ACHN (cell line): Measurements from ENCODE around the gene LILRB5.
"Not testable (repeated sequence)": the region's sequence is repeated elsewhere in the genome, so short reads cannot be mapped to it uniquely, and the experiment has no call there.

Experiments
- DNase-seq: peaks from one replicate; pipeline ENCODE4 v3.0.0-alpha.2; 2015
- in situ Hi-C: cut with HindIII; loops from 2 replicates; pipeline ENCODE4 v1.10.0; 2017; ENCODE audit warnings: low sequenced_read_pairs, low pct_ligation_motif_present, low pct_unique_long_range_greater_than_20kb

Gene LILRB5

GRCh38 chr19:54257116-54257480, at the start of gene LILRB5:
LILRB5 (minus strand) TSS chr19:54257273; CDS start chr19:54257193, 80 bp downstream.
- DNase-seq: no peak
- in situ Hi-C loops: no loop called here

- in situ Hi-C loops: no loop called here
- no peak for DNase-seq
Observed at GRCh38 chr19:54305141-54305540, 48.1 kb upstream of the LILRB5 start.

GRCh38 chr19:54302257-54302656, 45.2 kb upstream of the LILRB5 start:
- in situ Hi-C loops: no loop called here

GRCh38 chr19:54299515-54299914, 42.4 kb upstream of the LILRB5 start:
- DNase-seq: no peak
- in situ Hi-C loops: no loop called here

More at GRCh38 chr19:54302257-54302656, 45.2 kb upstream of the LILRB5 start:
- DNase-seq: no peak

- no peak for DNase-seq
- in situ Hi-C loops: no loop called here
Observed at GRCh38 chr19:54299126-54299498, 42.0 kb upstream of the LILRB5 start.

GRCh38 chr19:54298357-54299125, 41.5 kb upstream of the LILRB5 start:
- in situ Hi-C loops: no loop called here

GRCh38 chr19:54297759-54298305, 40.8 kb upstream of the LILRB5 start:
- in situ Hi-C loops: no loop called here
- DNase-seq: no peak

More at GRCh38 chr19:54298357-54299125, 41.5 kb upstream of the LILRB5 start:
- no peak for DNase-seq

- in situ Hi-C loops: no loop called here
- DNase-seq: no peak
Observed at GRCh38 chr19:54294539-54294938, 37.5 kb upstream of the LILRB5 start.

GRCh38 chr19:54289160-54289559, 32.1 kb upstream of the LILRB5 start:
- DNase-seq, in situ Hi-C loops: not testable (repeated sequence)

- in situ Hi-C loops: no loop called here
- DNase-seq: no peak
Observed at GRCh38 chr19:54287456-54287855, 30.4 kb upstream of the LILRB5 start.

- DNase-seq, in situ Hi-C loops: not testable (repeated sequence)
Observed at GRCh38 chr19:54286283-54286682, 29.2 kb upstream of the LILRB5 start.

GRCh38 chr19:54285427-54286056, 28.5 kb upstream of the LILRB5 start:
- in situ Hi-C loops, DNase-seq: not testable (repeated sequence)

- DNase-seq: no peak
- in situ Hi-C loops: no loop called here
Observed at GRCh38 chr19:54282686-54283470, 25.8 kb upstream of the LILRB5 start.

GRCh38 chr19:54281729-54282075, 24.6 kb upstream of the LILRB5 start:
- in situ Hi-C loops, DNase-seq: not testable (repeated sequence)

- in situ Hi-C loops: no loop called here
- DNase-seq: no peak
Observed at GRCh38 chr19:54281007-54281728, 24.1 kb upstream of the LILRB5 start, which contains the start of gene LILRB2. LILRB2 (minus strand) TSS chr19:54281110; CDS start chr19:54280496, 614 bp downstream.

- in situ Hi-C loops, DNase-seq: not testable (repeated sequence)
Observed at GRCh38 chr19:54280441-54280840, 23.4 kb upstream of the LILRB5 start.

- in situ Hi-C loops: not testable (repeated sequence)
Observed at GRCh38 chr19:54280025-54280424, 23.0 kb upstream of the LILRB5 start.

GRCh38 chr19:54279406-54279962, 22.4 kb upstream of the LILRB5 start:
- in situ Hi-C loops: no loop called here
- DNase-seq: no peak

More at GRCh38 chr19:54280025-54280424, 23.0 kb upstream of the LILRB5 start:
- not testable (repeated sequence) for DNase-seq
